Mammary epithelial cell (primary cell): ENCODE results near the gene ZSCAN22.

ENCODE experiments used
- EZH2 ChIP-seq: IDR thresholded peaks from 2 replicates; pipeline ENCODE4 v1.6.1; 2012; ENCODE audit warnings: low read length, inconsistent platforms, borderline replicate concordance
- TF ChIP-seq, protein P1 (sequence below), 2 donors: IDR thresholded peaks in 1 of 2; conservative IDR thresholded peaks in 1 of 2; 2 replicates each; pipeline ENCODE4 v1.5.1; 2011 to 2012; ENCODE audit warnings: inconsistent platforms in 2 of 2, low read length in 2 of 2, mild to moderate bottlenecking in 2 of 2, control low read depth in 1 of 2, low read depth in 1 of 2; ENCODE audit not compliant: insufficient read depth in 1 of 2; ENCODE audit errors: extremely low read depth in 1 of 2

DNA sequence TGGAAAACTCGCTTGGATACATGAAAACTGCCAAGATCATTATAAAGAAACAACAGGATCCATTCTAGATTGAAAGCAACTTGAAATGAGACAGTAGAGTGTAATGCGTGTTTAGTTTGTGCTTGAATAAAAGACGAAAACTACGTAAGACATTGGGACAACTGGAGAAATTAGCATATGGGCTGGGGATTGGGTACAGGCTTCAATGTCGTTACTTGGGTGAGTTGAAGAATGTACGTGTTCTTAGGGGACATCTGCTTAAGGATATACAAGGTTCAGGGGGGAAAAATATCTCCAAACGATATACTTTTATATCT lies 22.1 kb upstream of the ZSCAN22 start:
- TF ChIP-seq, protein P1, sequence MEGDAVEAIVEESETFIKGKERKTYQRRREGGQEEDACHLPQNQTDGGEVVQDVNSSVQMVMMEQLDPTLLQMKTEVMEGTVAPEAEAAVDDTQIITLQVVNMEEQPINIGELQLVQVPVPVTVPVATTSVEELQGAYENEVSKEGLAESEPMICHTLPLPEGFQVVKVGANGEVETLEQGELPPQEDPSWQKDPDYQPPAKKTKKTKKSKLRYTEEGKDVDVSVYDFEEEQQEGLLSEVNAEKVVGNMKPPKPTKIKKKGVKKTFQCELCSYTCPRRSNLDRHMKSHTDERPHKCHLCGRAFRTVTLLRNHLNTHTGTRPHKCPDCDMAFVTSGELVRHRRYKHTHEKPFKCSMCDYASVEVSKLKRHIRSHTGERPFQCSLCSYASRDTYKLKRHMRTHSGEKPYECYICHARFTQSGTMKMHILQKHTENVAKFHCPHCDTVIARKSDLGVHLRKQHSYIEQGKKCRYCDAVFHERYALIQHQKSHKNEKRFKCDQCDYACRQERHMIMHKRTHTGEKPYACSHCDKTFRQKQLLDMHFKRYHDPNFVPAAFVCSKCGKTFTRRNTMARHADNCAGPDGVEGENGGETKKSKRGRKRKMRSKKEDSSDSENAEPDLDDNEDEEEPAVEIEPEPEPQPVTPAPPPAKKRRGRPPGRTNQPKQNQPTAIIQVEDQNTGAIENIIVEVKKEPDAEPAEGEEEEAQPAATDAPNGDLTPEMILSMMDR (conservative IDR thresholded peaks at IDR 0.05 in 1 of 2, IDR thresholded peaks at IDR 0.05 in 1 of 2; ENCODE audit: extremely low read depth in 1 of 2, insufficient read depth in 1 of 2, low read depth in 1 of 2, low read length in 2 of 2): no peak
- TF ChIP-seq EZH2: no peak
